Stomach (tissue), 4 donors: ENCODE results near the gene CHTOP.
A peak's percentile ranks its signal among the peaks of the same experiment; 100 is the strongest.

Experiments used
- EP300 ChIP-seq: sonication (generic); formaldehyde crosslinking; IDR thresholded peaks from one replicate; pipeline ENCODE4 v1.6.1; 2017; ENCODE audit warnings: antibody characterized with exemption
- POLR2A ChIP-seq, 4 donors: fragments of 450-650 bp; IDR thresholded peaks; one replicate each; pipeline ENCODE4 v1.6.1; 2016; ENCODE audit warnings: antibody characterized with exemption in 4 of 4, control low read depth in 2 of 4, mild to moderate bottlenecking in 1 of 4, moderate library complexity in 1 of 4
- TF ChIP-seq, protein P1 (sequence below), 7 experiments: fragments of 450-650 bp in 4 of 7; fragments of 200-600 bp in 3 of 7; sonication (generic) in 3 of 7; IDR thresholded peaks; one replicate each; pipeline ENCODE4 v1.5.1; 2016 to 2019; ENCODE audit warnings: antibody characterized with exemption in 7 of 7, control low read depth in 2 of 7, mild to moderate bottlenecking in 1 of 7

DNA sequence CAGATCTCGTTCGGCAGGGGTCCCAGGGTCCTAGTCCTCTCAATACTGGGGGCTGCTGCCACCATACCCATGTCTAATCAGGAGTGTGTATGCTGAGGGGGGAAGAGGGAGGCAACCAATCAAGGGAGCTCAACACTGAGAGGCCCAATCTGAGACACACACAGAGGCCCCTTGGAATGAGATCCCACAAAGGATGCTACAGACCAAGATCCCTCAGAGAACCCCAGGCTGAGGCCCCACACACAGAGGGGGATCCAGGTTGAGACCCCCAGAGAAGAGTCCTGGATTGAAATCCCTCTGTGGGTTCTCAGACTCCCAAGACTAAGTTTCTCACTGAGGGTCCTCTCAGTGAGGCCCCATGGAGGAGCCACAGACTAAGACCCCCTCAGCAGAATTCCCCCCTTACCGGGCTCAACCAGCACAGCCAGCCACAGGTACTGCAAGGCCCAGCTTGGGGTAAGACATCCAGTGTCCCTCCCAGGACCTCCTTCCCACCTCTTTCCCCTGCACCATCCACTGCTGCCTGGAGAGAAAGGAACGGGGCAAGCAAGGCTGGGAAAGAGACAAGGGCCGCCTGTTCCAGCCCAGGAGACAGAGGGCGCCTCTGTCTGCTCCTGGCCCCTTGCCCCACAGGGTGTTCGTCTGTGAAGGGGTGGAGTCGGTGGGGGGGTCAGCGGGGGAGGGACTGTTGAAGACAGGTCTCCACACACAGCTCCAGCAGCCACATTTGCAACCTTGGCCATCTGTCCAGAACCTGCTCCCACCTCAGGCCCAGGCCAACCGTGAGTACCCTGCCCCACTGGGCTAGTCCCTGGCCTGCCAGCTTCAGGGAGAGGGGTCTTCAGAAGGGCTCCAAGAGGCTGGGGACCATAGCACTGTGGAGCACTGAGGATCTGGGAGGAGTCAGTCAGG, 5.9 kb upstream of the CHTOP start, which contains the start of gene S100A1:
- TF ChIP-seq POLR2A (IDR thresholded peaks at IDR 0.05) (no peak), EP300 (no peak)
- TF ChIP-seq, protein P1, sequence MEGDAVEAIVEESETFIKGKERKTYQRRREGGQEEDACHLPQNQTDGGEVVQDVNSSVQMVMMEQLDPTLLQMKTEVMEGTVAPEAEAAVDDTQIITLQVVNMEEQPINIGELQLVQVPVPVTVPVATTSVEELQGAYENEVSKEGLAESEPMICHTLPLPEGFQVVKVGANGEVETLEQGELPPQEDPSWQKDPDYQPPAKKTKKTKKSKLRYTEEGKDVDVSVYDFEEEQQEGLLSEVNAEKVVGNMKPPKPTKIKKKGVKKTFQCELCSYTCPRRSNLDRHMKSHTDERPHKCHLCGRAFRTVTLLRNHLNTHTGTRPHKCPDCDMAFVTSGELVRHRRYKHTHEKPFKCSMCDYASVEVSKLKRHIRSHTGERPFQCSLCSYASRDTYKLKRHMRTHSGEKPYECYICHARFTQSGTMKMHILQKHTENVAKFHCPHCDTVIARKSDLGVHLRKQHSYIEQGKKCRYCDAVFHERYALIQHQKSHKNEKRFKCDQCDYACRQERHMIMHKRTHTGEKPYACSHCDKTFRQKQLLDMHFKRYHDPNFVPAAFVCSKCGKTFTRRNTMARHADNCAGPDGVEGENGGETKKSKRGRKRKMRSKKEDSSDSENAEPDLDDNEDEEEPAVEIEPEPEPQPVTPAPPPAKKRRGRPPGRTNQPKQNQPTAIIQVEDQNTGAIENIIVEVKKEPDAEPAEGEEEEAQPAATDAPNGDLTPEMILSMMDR (IDR thresholded peaks at IDR 0.05): peak in 3 of 7 experiments; percentile 2 to 24 (median 8)
